Urothelium cell line (cell line): Measurements from ENCODE around the gene EGLN1.
"Not testable (repeated sequence)": the region's sequence is repeated elsewhere in the genome, so short reads cannot be mapped to it uniquely, and the experiment has no call there.

Experiments used
- DNase-seq: peaks from one replicate; pipeline ENCODE4 v3.0.0; 2011; ENCODE audit warnings: low spot score, mixed read lengths
- FAIRE-seq: peaks from 2 replicates; lab custom pipeline; 2011; peaks lifted over from hg19 to GRCh38; lab: Jason Lieb, UNC

The EGLN1 gene

DNA sequence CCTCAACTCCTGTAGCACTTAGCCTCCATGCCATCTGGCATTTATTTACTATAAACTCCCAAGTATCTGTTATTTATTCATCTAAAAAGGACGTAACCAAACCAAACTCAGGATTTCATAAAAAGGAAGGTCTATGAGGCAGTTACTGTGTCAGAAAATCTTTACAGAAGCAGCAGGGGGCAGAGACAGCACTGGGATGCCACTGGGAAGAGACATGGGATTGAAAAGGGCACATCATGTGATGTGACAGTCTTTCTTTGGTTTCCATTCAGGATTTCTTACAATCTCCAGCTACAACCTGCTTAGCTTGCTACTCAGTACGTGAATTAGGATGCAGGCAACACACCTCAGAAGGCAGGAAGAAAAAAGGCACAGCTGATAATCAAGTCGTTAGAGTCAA is 52.8 kb downstream of the EGLN1 start:
- FAIRE-seq: no peak

DNA sequence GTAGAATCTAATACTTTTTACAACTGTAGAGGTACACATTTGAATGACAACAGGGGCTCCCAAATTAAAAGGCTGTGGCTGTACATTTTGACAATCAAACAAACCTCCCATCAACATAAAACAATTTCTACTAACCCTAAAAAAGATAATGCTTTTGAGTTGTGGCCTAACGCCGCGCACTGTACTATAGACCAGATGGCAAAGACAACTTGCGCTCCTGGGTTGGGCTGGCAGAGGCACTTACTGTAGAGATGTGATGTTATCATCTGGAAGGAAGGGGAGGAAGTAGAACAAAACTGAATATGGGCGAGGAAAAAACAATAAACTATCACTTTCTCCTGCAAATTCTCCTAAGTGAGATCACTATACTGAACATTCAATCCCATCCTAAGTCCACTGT is 57.9 kb downstream of the EGLN1 start:
- DNase-seq: no peak
- no peak for FAIRE-seq

More for the DNA sequence above, 52.8 kb downstream of the EGLN1 start:
- DNase-seq: no peak

DNA sequence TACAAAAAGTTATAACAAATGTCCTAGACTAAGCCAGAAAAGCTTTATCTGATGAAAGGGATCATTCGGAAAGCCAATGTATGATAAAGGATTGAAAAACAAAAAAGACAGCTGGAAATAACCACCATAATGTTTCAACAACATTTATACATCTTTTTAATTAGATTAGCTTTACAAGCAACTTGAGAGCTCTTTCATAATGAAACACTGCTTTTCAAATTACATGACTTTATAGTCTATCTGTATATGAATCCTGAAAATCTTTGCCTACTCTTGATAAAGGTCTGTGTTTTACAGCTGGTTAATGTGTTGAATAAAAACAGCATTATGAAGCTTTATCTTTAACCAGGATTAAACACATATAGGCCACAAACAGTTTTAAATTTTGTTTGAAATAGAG is 58.5 kb downstream of the EGLN1 start:
- DNase-seq: no peak
- no peak for FAIRE-seq

DNA sequence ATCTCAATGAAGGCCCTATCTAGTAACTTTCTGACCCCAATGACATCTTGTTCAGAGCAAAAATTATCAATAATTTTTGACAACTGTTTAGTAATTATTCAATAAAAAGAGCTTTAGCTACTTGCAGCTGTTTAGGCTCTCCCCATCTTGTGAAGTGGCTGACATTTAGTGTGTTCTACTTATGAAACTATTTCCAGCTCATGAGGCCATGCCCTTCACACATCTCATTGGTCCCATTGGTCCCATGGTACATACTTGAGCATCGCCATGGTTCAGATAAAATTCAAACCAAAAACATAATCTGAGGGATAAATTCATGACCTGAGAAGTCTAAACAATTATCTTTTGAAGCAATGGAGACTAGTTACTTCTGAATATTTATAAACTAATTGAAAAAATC is 59.8 kb downstream of the EGLN1 start:
- DNase-seq (no peak), FAIRE-seq (no peak)

DNA sequence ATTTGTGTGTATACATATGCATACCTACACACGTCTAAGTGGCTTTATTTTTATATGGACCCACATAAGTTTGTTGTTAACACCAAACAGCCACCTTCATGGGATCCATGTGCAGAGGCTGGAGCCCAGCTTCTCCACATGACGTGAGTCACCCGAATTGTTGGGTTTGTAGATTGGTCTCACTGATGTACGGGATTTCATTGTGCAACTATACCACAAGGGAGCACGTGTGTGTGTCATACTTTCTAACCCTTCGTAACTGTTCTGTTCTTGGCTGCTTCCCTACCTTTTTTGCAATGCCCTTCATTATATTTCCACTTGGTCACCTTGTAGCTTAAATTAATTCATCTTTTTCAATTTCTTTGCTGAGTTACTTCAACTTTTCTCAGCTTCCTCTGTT is 63.0 kb downstream of the EGLN1 start:
- DNase-seq: no peak
- no peak for FAIRE-seq

DNA sequence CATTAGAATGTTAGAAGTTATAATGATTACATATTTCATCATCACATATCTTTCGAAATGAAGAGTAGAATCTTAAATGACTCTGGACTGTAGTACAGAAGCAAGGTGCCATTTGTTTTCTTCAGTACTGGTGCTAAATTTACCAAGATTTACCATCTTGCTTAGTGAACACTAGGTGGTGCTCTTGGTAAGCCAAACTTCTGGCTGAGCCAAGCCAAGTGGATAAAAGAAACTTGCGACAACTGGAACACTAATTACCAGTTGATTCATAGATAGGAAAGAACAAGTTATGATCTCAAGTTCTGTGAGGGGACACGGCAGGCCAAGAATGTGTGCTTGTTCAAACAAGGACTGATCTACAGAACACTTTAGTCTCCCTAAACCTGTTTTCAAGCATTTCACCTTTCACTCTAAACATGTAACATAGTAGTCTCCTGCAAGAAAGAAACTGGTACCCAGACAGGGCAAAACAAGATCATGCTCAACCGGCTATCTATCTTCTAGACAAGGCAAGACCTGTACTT is 64.2 kb downstream of the EGLN1 start:
- FAIRE-seq (no peak), DNase-seq (peak; percentile 50)

DNA sequence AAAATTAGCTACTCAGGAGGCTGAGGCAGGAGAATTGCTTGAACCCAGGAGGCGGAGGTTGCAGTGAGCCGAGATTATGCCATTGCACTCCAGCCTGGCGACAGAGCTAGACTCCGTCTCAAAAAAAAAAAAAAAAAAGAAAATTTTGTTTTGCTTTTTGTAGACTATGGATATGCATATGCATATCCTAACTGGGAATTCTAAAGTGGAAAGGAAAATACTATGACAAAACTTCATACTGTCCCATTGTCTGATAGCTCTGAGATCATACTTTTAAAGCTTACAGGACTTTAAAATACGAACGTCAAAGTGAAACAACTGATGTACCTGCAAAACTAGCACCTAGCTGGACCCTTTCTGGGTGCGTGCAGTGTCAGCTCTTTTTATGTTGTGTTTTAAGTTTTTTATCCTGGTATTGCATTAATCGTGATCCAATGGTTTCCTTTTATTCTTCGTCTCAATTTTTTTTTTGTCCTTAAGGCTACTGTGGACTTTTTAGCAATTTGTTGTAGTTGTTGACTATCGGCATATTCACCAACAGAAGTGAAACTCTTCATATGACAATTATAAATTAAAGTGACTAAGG is 64.8 kb downstream of the EGLN1 start:
- FAIRE-seq: no peak
- DNase-seq: no peak

DNA sequence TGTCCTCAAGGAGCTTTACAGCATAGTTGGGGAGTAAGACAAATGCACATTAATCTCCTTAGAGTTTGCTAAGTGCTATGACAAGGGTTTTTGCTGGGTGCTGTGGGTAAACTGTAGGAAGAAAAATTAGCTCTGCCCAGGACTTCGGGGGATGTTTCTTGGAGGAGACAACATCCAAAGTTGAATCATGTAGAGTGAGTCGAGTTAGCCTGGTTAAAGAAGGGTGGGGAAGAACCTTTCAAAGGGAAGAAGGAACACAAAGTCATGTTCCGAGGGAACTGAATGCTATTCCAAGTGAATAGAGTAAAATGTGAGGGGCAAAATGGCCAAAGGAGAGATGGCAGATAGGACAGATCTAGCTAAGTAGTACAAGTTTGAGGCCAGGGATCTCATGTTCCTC is 66.9 kb downstream of the EGLN1 start:
- no peak for FAIRE-seq
- DNase-seq: no peak

DNA sequence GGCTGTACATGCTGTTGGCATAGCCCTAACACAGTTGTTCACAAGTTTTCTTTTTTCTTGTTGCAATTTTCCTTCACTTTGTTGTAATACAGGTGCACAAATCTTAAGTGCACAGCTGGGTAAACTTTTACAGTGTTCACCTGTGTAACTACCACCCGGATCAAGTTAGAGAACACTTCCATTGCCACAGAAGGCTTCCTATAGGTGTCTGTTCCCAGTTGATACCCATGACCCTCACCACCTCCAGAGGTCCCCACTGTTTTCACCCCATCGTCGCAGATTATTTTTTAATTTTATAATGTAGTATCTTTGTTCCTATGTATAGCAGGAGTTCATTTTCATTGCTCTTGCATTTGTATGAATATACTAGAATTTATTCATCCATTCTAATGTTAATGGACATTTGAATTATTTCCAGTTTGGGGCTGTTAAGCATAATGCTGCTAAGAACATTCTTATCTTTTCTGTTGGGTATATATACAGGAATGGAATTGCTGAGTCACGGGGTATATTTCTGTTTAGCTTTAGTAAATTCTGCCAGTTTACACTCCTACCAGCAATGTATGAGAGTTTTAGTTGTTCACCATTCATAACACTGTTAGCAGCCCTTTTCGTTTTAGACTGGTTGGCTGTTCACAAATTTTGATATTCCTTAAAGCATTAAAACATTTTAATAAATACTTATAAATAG is 67.6 kb downstream of the EGLN1 start:
- DNase-seq (no peak), FAIRE-seq (no peak)

DNA sequence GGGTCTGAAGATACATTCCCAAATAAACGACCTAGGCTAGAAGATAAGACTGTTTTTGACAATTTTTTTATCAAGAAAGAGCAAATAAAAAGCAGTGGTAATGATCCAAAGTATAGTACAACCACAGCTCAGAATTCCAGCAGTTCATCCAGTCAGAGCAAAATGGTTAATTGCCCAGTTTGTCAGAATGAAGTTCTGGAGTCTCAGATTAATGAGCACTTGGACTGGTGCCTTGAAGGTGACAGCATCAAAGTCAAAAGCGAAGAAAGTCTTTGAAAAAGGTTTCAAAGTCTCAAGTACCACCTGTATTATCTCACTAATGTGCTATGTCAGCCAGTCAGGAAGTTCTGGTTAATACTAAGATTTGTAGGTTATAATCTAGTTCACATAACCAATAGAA is 69.0 kb downstream of the EGLN1 start:
- FAIRE-seq (no peak), DNase-seq (no peak)

DNA sequence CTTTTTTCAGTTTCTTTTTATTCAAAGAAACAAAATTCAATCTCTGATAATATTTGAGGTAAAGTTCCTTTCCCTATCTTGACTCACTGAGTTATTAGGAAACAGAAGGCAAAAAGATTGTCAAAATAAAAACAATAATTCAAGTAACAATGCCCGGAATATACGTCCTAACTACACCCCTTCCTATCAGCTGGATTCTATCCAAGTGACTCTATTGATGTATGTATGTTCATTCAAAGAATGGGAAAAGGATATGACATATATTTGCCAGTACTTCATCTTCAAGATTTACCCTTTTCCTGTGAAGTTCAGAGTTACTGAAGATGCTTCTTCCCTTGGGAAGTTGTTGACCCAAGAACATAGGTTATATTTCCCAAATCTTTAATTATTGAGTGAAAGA is 70.3 kb downstream of the EGLN1 start:
- FAIRE-seq: no peak

DNA sequence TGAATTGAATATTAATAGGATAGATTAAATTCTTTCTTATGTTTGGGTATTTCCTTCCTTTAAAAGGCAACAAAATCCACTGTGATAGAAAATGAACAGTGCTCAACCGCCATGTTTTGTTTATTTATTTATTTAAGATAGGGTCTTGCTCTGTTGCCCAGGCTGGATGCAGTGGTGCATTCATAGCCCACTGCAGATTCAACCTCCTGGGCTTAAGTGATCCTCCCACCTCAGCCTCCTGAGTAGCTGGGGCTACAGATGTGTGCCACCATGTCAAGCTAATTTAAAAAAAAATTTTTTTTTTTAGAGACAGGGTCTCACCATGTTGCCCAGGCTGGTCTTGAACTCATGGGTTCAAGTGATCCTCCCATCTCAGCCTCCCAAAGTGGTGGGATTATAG is 73.2 kb downstream of the EGLN1 start:
- not testable (repeated sequence) for DNase-seq, FAIRE-seq

More for the DNA sequence above, 70.3 kb downstream of the EGLN1 start:
- no peak for DNase-seq

DNA sequence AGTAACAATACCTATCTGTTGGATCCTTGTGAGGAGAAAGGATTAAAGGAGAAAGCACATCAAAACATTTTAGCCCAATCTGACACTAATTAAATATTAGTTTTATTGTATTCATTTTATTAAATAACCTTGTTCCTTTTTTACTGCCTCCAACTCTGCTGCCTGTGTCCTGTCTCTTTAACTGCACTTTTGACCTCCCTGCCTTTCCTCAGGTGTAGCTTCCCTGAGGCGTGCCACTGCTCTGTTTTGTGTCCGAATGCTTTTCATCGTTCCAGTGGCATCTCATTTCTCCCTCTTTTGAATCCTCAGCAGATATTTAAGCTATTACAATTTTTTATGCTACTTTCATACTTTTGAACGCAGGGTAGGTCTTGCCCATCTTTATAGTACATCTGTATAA is 73.6 kb downstream of the EGLN1 start:
- DNase-seq: no peak
- FAIRE-seq: no peak

DNA sequence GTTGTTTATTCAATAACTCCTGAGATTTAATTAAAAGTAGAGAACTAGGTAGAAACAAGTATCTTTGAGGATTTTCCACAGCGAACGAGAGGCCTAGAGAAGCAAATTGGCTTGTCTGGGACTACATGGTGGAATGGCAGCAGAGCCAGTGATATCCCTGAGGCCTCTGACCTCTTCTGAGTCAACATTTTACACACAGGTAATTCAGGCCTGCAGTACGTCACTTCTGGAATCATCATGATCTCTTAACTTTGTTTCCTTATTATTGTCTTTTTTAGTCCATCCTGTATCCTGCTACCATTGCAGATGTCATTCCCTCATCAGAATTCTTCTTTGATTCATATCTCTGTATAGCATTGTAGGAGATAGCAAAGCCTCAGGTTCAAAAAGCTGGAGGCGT is 74.1 kb downstream of the EGLN1 start:
- FAIRE-seq: no peak
- DNase-seq: no peak

DNA sequence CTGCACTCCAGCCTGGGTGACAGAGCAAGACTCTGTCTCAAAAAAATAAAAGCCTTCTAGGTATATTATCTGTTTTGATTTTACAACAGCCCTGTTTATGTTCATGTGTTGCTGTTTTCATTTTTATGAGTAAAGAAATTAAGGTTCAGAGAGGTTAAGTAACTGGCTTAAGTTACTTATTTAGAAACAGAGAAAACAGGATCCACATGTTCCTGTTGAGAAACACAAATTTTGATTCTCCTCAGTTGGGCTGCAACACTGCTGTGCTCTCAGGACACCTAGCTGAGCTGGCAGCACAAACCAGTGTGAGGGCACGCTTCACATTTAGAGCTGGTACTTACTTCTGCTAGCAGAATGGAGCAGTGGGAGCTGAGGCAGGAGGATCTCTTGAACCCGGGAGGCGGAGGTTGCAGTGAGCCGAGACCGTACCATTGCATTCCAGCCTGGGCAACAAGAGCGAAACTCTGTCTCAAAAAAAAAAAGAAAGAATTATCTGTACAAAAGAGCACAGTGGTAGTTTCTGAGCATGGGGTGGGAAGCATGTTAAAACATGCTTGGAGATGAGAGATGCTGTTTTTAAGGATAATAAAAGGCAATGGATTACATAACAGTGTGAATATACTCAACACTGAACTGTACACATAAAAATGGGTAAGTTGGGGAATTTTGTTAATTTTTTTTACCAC is 81.6 kb downstream of the EGLN1 start:
- DNase-seq (no peak), FAIRE-seq (no peak)

DNA sequence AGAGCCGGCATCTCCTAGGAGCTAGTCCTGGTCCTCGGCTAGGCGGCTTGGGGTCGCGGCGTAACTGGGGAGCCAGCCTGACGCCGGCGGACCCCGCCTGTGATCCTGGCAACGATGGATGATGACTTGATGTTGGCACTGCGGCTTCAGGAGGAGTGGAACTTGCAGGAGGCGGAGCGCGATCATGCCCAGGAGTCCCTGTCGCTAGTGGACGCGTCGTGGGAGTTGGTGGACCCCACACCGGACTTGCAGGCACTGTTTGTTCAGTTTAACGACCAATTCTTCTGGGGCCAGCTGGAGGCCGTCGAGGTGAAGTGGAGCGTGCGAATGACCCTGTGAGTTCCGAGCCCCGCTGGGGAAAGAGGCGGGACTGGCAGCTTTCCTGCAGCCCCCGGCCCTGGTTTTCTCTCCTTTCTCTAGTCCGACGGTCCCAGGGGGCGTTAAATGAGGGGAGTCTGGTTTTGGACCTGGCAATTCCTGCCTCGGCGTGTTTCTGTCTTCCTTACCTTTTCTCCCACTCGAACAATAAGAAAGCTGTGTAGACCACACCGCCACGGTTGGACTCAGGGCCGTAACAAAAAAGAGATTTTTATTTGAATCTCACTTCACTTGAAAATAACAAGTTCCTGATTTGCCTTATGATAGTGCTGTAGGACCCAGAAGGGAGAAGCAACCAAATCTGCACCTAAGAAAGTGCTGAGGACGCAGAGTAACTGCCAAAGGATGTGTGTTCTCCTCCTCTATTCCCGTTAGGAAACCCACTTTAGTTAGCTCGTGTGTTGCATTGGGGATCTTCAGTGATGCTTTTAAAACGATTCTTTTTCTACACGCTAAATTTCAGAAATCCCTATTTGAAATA is 83.6 kb downstream of the EGLN1 start, which contains the start of gene SPRTN:
Gene SPRTN, plus strand, starts transcription at position 24 of the 859 bp plus-strand sequence. Its CDS starts 91 bp downstream, at position 115.
- FAIRE-seq (no peak), DNase-seq (peak; percentile 93)

DNA sequence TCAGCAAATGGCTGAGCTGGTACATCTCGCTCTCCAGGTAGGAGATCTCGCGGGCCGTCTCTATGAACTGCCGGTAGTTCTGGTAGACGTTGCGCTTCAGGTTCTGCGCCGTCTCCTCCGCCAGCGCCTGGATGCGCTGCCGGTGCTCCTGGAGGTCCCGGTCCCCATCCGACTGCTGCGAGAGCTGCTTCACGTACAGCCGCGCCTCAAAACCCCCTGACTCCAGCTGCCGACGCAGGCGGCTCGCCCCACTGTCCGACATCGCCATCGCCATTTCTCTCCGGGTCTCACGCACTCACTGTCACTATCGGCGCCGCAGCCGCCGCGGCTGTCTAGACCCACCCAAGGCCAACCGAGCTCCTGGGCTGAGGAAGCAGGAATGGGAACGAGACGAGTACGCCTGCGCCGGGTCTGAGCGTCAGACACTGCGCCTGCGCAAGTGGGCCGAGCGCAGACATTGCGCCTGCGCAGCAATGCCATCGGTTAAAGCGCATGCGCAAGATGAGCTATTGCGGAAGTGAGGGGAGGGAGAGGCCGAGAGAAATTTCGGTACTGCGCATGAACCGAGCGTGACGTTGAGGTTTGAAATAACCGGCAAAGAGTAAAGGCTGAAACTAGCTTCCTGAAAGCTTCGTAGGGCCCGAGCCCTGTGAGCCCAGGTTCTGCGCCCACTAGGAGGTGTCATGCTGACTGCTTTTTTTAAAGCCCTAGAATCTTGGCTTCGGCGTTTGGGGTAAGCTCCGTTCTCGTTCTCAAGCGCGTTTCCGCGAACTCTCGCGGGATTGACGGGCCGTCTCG is 84.4 kb downstream of the EGLN1 start, which contains the start of gene EXOC8:
Gene EXOC8, minus strand, starts transcription at position 381 of the 798 bp plus-strand sequence. Its CDS starts 107 bp downstream, at position 274.
- DNase-seq (peak; percentile 97), FAIRE-seq (peak; percentile 91)

DNA sequence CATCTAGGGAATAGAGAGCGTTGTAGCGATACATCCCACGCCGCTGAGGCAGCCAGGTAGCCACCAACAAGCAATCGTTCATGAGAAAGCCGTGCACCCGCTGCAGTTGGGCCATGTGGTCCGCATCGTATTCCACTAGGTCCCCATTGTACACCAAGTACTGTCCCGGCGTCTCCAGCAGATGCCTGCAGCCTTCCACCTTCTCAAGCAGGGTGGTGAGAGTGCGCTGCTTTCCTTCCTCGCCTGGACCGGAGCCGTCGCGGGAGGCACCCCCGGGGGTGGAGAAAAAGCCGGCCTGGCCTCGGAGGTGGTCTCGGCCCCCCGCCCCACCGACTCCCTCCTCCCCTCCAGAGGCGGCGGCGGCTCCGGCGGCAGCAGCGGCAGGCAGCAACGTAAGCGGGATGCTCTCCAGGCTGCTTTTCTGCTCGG is 85.0 kb downstream of the EGLN1 start:
- no peak for FAIRE-seq
- DNase-seq: no peak

DNA sequence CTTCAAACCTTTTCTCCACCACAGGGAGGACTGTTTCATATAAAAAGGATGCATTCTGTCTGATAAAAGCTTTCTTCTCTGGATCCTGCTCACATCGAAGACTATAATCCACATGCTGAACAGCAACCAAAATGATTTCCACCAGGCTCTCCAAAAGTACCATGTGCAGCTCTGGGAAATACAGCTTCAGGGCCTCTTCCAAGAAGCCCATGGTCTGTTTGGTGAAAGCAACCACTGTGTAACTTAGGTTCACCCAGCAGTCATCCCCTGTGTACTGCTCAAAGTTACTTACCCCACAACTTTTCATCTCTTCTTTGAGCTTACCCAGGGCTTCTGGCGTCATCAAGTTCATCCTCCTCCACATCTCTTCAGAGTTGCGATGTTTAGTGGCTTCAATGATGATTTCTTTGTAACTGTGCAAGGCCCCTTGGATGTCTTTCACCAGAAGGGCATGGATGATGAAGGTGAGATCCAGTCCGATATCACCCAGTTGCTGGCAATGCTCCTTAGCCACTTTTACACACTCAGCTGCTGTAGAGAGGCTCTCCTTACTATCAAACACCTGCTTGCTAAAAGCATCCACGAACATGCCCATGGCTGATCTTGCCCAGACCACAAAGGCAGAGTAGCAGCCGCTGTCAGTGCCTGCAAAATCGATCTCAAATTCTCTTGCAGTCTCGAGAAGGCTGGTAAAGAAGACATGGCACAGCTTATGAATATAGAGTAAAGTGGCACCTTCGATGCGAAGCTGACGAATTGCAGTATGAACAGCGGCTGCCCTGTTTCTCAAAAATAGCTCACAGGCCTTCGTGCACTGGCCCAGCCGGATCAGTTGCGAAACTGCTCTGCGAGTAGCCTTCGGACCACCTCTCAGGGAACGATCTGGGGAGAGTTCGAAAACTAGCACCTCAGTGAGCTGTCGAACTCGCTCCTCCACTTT is 86.2 kb downstream of the EGLN1 start:
- DNase-seq (no peak), FAIRE-seq (no peak)
